Motor neuron (in vitro differentiated cells): ENCODE results near the gene FNDC8. TPM values are rescaled to one million over a fixed set of nuclear protein-coding genes. Genes with fewer than 3 reads are reported as not detected.
A peak's percentile ranks its signal among the peaks of the same experiment; 100 is the strongest.
"Not testable (repeated sequence)": the region's sequence is repeated elsewhere in the genome, so short reads cannot be mapped to it uniquely, and the experiment has no call there.

ENCODE experiments used
- ATAC-seq, 8 experiments: fragments of 200-7000 bp; cut with Tn5 transposase; replicated peaks in 6 of 8; 2 replicates each; pipeline ENCODE4 v1.8.0; 2021; ENCODE audit warnings: mild to moderate bottlenecking in 8 of 8, moderate library complexity in 8 of 8
- H3K27ac ChIP-seq, 2 donors: fragments of 250-450 bp; sonication (Bioruptor Pico); 2 replicates each; pipeline ENCODE4 v1.9.0; 2021; ENCODE audit warnings: antibody characterized with exemption in 2 of 2, mild to moderate bottlenecking in 2 of 2, moderate library complexity in 1 of 2
- H3K4me1 ChIP-seq, 2 donors: fragments of 250-450 bp; sonication (Bioruptor Pico); replicated peaks in 1 of 2; 2 replicates each; pipeline ENCODE4 v1.6.1; 2021; ENCODE audit warnings: antibody characterized with exemption in 2 of 2, mild to moderate bottlenecking in 2 of 2, moderate library complexity in 1 of 2
- H3K4me3 ChIP-seq, 5 donors: fragments of 250-450 bp; sonication (Bioruptor Pico); 2 replicates each; pipeline ENCODE4 v1.9.0; 2021; ENCODE audit warnings: antibody characterized with exemption in 5 of 5, mild to moderate bottlenecking in 5 of 5, moderate library complexity in 4 of 5
- WGBS, 10 experiments: fragments of 450-650 bp; shearing (Covaris generic); methylation state at CpG; one replicate each; pipeline ENCODE4 v1.0.0; 2022; 5-methylcytosine and 5-hydroxymethylcytosine counted together
- in situ Hi-C, 9 experiments: fragments of 400-800 bp; cut with MboI; loops; one replicate each; pipeline ENCODE4 v1.15.0; 2021; ENCODE audit warnings: low sequenced_read_pairs in 9 of 9, low pct_unique_long_range_greater_than_20kb in 2 of 9; ENCODE audit not compliant: unreplicated experiment in 9 of 9
- total RNA-seq, 8 experiments: library from RNA; unstranded; fragments of 300-600 nt; gene quantifications; 2 replicates each; pipeline versions ENCODE4 v1.2.3 to v1.2.4, GENCODE V29; 2022

Gene FNDC8
- total RNA-seq, 8 experiments from 2014 or later = 0.20 TPM; not detected in 7

DNA sequence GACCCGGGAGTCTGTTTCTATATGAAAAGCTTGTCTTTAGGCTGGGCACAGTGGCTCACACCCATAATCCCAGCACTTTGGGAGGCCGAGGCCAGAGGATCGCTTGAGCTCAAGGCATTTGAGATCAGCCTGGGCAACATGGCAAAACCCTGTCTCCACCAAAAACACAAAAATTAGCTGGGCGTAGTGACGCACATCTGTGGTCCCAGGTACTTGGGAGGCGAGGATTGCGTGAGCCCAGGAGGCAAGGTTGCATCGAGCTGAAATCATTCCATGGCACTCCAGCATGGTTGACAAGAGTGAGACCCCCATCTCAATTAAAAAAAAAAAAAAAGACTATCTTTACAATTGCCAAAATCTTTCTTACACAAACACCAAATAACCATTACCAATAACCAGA lies 35.3 kb upstream of the FNDC8 start:
- Histone ChIP-seq H3K27ac (no peak overlapping the region), H3K4me3 (no peak overlapping the region), H3K4me1 (peaks cover 9 to 11% of the 10 kb centered on the region in 2 donors)
- in situ Hi-C loops = loop anchor here in 1 of 9 experiments (25.0 kb wide), 1 partner anchor 99 kb away; the partner anchor contains the start of gene LIG3
- ATAC-seq = no peak
- 75 to 100% (median 91%) methylated on average over 1 to 8 of the region's 8 CpGs; no CpG with 5 or more reads in 2 of the 10 experiments for WGBS, 10 experiments

DNA sequence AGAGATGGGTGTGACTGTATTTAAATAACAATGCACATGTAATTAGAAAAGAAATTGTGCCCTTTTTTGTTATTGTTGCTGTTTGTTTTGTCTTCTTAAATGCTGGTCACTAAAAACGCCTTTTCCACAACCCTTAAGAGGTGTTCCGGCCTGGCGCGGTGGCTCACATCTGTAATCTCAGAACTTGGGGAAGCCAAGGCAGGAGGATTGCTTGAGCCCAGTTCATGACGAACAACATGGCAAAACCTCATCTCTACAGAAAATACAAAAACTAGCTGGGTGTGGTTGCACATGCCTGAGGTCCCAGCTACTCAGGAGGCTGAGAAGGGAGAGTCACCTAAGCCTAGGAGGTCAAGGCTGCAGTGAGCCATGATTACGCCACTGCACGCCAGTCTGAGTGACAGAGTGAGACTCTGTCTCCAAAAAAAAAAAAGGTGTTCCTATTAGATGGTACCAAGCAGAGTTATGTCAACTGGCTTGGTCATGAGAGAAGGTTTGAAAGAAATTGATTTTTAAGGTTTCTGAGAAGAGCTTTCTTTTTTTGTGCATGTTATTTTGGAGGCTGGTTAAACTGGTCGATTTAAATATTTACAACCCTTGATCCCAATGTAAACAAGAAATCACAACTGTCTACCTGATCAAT lies 34.4 kb upstream of the FNDC8 start:
- H3K4me1 ChIP-seq = peaks cover 8 to 11% of the 10 kb centered on the region in 2 donors
- H3K4me3 ChIP-seq = peak overlapping the region in 2 of 5 donors; percentile 57 to 78
- no peak overlapping the region for H3K27ac ChIP-seq
- ATAC-seq = no peak
- in situ Hi-C loops = loop anchor here in 1 of 9 experiments (25.0 kb wide), 1 partner anchor 100 kb away; the partner anchor contains the start of gene LIG3
- WGBS, 10 experiments = 50 to 100% (median 83%) methylated on average over 1 to 7 of the region's 8 CpGs; no CpG with 5 or more reads in 3 of the 10 experiments

DNA sequence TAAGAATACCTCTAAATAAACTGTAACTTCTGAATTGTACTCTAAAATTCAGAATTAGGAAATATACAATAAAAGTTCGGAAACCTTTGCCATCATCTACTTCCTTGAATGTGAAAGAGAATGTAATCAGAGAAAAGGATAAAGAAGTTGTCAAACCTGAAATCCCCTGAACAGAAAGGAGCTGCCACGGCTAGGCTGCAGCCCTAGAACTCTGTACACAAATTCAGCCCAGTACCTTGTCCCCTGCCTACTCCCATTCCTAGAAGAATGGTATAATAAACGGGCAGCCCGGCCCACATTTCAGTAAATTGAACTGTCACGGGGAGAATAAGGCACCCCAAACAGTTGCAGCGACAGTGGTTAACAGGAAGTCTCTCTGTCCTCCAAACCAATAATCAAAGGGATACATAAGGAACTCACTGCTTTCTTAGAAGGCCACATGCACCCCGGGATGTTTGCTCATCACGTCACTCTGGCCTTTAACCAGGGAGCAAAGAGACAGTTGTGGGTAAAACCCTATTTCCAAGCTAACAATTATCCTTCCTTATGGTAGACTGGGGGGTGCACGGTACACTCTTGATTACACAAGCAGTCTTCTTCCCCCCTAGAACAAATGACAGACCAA lies 33.6 kb upstream of the FNDC8 start:
- Histone ChIP-seq H3K4me3 (peak overlapping the region; percentile 57 to 81 (median 65)), H3K27ac (peak overlapping the region in 1 of 2 donors; percentile 23), H3K4me1 (peaks cover 6 to 11% of the 10 kb centered on the region in 2 donors)
- WGBS, 10 experiments = 0 to 48% (median 24%) methylated on average over 1 to 9 of the region's 9 CpGs; no CpG with 5 or more reads in 1 of the 10 experiments
- in situ Hi-C loops = loop anchor here in 1 of 9 experiments (25.0 kb wide), 1 partner anchor 101 kb away; the partner anchor contains the start of gene LIG3
- ATAC-seq = peak in 4 of 8 experiments; percentile 0 to 6 (median 2)

DNA sequence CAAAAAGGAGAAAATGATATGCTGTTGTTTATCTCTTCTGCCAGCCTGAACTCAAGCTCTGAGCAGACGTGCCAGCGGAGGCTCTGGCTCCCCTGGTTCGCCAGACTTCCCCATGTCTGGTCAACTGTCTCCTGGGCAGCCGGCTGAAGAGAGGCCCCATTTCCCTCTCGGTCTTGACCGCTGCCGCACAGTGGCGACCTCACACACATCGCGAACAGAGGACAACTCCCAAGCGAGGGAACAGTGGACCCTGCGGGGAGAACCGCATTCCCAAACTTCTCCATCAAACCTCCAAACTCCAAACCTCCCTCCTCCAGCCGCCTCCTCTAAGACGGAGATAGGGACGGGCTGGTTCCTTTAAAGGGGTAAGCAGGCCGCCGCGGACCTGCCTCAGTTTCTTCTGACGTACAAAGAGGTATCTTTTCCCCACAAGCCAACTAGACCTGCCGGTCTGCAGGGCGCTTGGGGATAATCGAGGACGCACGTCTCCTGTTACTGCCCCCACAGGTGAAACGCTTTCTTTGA lies 33.0 kb upstream of the FNDC8 start:
- in situ Hi-C loops = loop anchor here in 1 of 9 experiments (25.0 kb wide), 1 partner anchor 101 kb away; the partner anchor contains the start of gene LIG3
- H3K4me1 ChIP-seq = peaks cover 6 to 11% of the 10 kb centered on the region in 2 donors
- peak; percentile 31 to 67 (median 54) for ATAC-seq
- peak overlapping the region; percentile 57 to 81 (median 65) for H3K4me3 ChIP-seq
- WGBS, 10 experiments = 0% methylated on average over 1 to 13 of the region's 26 CpGs; no CpG with 5 or more reads in 4 of the 10 experiments
- H3K27ac ChIP-seq = peak overlapping the region; percentile 23 to 53

DNA sequence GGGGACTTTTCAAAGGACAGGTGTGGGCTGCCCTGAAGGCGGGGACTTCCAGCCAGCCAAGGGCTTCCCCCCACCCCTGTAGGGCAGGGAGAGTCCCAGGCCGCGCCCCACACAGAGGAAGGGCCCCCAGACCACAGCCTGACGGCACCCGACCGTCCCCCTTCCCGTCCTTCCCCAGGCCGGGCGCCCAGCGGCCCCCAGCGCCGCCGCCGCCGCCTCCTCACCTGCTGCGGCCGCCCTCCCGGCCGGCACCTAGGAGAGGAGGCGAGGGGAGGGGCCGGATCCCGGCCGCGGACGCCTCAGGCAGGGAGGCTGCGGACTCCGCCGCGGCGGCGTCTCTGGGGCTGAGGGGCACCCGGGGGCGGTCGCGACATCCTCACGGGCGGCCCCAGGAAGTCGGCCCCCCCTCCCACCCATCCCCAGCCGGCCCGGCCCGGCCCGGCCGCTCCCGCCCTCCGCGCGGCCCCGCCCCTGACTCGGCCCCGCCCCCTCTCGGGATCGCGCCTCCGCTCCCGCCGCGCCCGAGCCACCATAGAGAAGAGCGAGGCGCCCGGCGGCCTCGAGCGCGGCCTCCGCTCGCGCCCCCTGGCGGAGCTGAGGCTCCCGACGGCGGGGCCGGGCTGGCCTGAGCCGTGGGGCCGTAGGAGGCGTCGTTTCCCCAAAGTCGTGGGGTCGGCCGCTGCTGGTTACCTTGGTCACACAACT lies 32.4 kb upstream of the FNDC8 start:
- in situ Hi-C loops = loop anchor here in 1 of 9 experiments (25.0 kb wide), 1 partner anchor 102 kb away; the partner anchor contains the start of gene LIG3
- peak; percentile 72 to 90 (median 84) for ATAC-seq
- no CpG with 5 or more reads among the region's 80 CpGs for WGBS, 10 experiments
- Histone ChIP-seq H3K27ac (peak overlapping the region; percentile 6 to 53), H3K4me1 (peaks cover 6 to 11% of the 10 kb centered on the region in 2 donors), H3K4me3 (peak overlapping the region; percentile 57 to 81 (median 65))

DNA sequence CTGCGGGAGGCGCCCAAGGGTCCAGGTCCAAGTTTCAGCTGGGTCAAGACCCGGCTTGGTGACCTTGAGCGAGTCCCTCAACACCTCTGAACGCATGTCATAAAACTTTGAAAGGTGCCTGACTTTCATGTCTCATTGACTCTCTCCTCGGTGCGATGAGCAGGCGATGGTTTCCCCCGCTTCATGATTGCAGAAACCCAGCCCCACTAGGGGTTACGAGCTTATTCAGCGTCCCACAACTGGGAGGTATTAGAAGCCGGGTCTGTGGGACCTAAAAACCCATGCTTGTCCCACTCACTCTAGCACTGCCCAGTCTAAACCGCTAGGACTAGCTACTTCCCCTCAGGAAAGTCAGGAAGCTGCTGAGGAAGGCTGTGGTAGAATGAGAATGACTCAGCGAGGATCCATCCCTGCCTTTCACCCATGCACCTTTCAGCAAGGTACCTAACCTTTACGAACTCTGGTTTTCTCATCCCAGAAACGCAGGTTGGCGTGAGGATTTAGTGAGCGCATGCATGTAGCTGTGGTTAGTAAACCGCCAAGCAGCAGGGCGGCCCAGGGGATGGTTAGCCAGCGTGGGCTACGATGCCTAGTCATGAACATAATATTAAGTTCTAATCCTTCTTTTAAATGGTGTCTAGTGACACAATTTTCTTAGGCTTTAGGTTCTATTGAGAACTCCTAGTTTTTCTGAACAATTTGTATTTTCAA lies 31.7 kb upstream of the FNDC8 start:
- in situ Hi-C loops = loop anchor here in 1 of 9 experiments (25.0 kb wide), 1 partner anchor 102 kb away; the partner anchor contains the start of gene LIG3
- H3K4me1 ChIP-seq = peaks cover 6 to 11% of the 10 kb centered on the region in 2 donors
- H3K4me3 ChIP-seq = peak overlapping the region; percentile 57 to 81 (median 65)
- H3K27ac ChIP-seq = no peak overlapping the region
- ATAC-seq = peak in 3 of 8 experiments; percentile 2 to 4 (median 3)
- WGBS, 10 experiments = 45 to 100% (median 96%) methylated on average over 2 to 9 of the region's 22 CpGs; no CpG with 5 or more reads in 2 of the 10 experiments

DNA sequence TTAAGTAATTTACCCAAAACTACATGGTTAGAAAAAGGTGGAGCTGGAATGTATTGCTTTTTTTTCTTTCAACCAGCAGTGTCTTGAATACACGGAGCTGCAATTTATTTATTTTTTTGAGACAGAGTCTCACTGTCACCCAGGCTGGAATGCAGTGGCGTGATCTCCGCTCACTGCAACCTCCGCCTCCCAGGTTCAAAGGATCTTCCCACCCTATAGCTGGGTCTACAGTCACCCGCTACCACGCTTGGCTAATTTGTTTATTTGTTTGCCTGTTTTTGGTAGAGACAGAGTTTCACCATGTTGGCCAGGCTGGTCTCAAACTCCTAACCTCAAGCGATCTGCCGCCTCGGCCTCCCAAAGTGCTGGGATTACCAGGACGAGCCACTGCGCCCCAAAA lies 30.7 kb upstream of the FNDC8 start:
- H3K4me3 ChIP-seq, ATAC-seq, H3K27ac ChIP-seq: not testable (repeated sequence)
- peaks cover 6 to 11% of the 10 kb centered on the region in 2 donors for H3K4me1 ChIP-seq
- in situ Hi-C loops = loop anchor here in 1 of 9 experiments (25.0 kb wide), 1 partner anchor 103 kb away; the partner anchor contains the start of gene LIG3
- 64 to 100% (median 95%) methylated on average over 1 to 11 of the region's 11 CpGs; no CpG with 5 or more reads in 1 of the 10 experiments for WGBS, 10 experiments

DNA sequence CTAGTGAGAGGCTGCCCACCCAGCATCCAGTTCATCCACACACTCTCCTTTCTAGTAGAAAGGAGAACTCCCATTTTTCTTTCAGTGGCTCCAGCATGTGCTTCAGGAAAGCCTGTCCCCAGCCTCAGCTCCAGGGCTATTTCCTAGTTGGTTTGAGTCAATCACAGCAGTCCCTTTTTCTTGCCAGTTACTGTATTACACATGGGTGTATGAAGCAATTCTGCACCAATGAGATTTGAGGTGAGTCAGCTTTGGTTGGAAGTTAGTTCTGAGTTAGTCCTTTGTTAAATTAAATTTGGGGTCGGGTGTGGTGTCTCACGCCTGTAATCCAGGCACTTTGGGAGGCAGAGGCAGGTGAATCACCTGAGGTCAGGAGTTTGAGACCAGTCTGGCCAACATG lies 26.5 kb upstream of the FNDC8 start:
- no peak overlapping the region for H3K27ac ChIP-seq
- no peaks in the 10 kb centered on the region for H3K4me1 ChIP-seq
- WGBS, 10 experiments = 100% methylated on average over 1 to 2 of the region's 2 CpGs; no CpG with 5 or more reads in 7 of the 10 experiments
- no peak overlapping the region for H3K4me3 ChIP-seq
- ATAC-seq = peak in 3 of 8 experiments; percentile 12 to 95 (median 90)
- in situ Hi-C loops = loop anchor here in 1 of 9 experiments (25.0 kb wide), 1 partner anchor 108 kb away; the partner anchor contains the start of gene LIG3

DNA sequence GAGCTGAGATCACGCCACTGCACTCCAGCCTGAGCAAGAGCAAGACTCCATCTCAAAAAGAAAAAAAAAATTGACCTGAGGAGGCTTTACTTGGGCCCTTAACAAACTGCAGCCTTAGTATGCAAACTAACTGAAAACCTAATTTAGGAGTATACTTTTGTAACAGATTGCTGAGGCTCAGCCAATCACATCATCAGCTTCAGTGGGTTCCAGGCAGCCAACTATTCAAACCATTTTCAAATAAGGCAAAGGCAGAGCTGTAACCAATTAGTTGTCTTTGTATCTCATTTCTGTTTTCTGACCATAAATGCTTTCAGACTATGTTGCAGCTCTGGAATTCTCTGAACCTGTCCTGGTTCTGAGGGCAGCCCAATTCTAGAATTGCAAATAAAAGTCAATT lies 25.7 kb upstream of the FNDC8 start:
- peaks cover 0 to 5% of the 10 kb centered on the region in 2 donors for H3K4me1 ChIP-seq
- in situ Hi-C loops = loop anchor here in 1 of 9 experiments (25.0 kb wide), 1 partner anchor 108 kb away; the partner anchor contains the start of gene LIG3
- no peak overlapping the region for H3K27ac ChIP-seq
- 100% methylated on average over 1 of the region's 1 CpG; no CpG with 5 or more reads in 8 of the 10 experiments for WGBS, 10 experiments
- no peak for ATAC-seq
- H3K4me3 ChIP-seq = no peak overlapping the region

DNA sequence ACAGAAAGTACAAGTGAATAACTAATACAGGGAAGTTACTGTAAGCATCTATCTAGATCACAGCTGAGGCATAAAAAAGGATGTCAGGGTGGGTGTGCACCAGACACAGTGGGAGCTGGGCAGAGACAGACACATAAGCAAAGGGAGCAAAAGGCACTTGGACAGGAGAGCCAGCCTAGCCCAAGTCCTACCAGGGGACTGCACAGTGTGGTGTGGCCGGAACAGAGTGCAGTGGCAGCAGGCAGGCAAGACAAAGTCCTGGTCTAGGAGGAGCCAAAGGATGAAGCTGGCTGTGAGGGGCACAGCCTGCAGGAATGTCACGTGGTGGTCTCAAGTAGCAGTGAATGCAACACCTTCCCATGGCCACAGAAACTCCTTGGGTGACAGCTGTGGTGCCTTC lies 23.6 kb upstream of the FNDC8 start:
- WGBS, 10 experiments = 50 to 100% (median 95%) methylated on average over 1 of the region's 2 CpGs; no CpG with 5 or more reads in 2 of the 10 experiments
- Histone ChIP-seq H3K4me3 (no peak overlapping the region), H3K4me1 (peaks cover 0 to 5% of the 10 kb centered on the region in 2 donors), H3K27ac (no peak overlapping the region)
- in situ Hi-C loops = loop anchor here in 1 of 9 experiments (25.0 kb wide), 1 partner anchor 110 kb away; the partner anchor contains the start of gene LIG3
- no peak for ATAC-seq

DNA sequence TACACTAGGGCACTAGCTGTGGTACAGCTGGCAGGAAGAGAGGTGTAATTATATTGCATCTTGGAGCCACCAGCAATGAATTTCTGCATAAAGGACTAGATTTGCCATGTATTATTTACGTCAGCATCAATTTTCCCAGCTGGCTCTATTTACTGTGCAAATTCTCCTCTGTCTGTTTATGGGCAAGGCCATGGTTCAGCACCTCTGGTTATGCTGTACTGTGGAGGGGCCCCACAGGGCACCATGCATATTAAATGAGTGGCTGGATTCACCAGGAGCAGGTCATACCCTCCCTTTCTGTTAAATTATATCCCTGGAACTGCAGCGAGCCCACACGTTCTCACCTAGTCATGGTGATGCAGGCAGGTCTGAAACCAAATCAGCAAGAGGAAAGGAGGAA lies 21.5 kb upstream of the FNDC8 start:
- WGBS, 10 experiments = 39 to 100% (median 80%) methylated on average over 1 to 3 of the region's 3 CpGs; no CpG with 5 or more reads in 3 of the 10 experiments
- H3K27ac ChIP-seq = no peak overlapping the region
- in situ Hi-C loops = loop anchor here in 8 of 9 experiments (25.0 kb wide), 5 partner anchors 88 to 688 kb away; partner anchors contain the start of gene LIG3 (in 2 of the 8)
- ATAC-seq = peak in 4 of 8 experiments; percentile 40 to 96 (median 59)
- no peak overlapping the region for H3K4me3 ChIP-seq
- peaks cover 0 to 5% of the 10 kb centered on the region in 2 donors for H3K4me1 ChIP-seq
